Measurements from ENCODE around the gene MKX. TPM values are rescaled to one million over a fixed set of nuclear protein-coding genes. Genes with fewer than 3 reads are reported as not detected.

Gene MKX, protein sequence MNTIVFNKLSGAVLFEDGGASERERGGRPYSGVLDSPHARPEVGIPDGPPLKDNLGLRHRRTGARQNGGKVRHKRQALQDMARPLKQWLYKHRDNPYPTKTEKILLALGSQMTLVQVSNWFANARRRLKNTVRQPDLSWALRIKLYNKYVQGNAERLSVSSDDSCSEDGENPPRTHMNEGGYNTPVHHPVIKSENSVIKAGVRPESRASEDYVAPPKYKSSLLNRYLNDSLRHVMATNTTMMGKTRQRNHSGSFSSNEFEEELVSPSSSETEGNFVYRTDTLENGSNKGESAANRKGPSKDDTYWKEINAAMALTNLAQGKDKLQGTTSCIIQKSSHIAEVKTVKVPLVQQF
- under 0.01 TPM in 2 replicates for total RNA-seq

DNA sequence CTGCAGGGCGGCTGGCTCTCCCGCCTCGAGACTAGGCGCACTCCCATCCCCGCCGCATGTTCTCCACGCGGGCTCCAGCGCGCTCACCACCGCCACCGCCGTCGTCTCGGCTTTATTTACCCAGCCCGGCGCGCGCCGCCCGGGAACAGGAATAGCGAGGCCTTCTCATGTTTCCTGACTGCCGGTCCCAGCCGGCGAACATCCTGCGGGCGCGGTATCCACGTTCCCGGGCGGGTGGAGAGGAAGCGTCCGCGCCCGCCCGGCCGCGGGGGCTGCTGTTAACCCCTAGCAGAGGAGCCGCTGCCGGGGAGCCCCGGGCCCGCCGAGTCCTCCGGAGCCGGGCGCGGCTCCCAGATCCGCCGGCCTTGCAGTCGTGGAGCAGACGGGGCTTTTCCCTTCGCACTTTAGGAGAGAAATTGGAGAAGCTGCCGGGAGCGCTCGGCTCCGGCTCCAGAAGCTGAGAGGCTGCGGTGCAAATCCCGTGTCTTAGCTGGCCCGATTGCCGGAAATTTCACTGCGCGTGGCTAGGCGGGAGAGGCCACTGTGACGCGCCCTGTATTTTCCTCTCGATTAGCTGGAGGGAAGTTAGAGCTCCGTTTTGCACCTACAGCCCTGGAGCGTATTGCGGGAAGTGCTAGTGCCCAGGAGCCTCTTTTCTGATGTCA is at the start of gene MKX:
TSS of gene MKX (minus strand) at position 88 of the 665 bp plus-strand sequence. CDS start 2,404 bp downstream, outside the sequence.

Other genes with a start within 250 kb of the MKX start
- 42.9 and 45.6 TPM in 2 replicates for gene RAB18, start 241.5 kb downstream of the MKX start, total RNA-seq

All from dermis lymphatic vessel endothelial cell (primary cell).